Measurements from ENCODE around the gene SCRT2.
"Not testable (repeated sequence)": the region's sequence is repeated elsewhere in the genome, so short reads cannot be mapped to it uniquely, and the experiment has no call there.

Gene SCRT2

DNA sequence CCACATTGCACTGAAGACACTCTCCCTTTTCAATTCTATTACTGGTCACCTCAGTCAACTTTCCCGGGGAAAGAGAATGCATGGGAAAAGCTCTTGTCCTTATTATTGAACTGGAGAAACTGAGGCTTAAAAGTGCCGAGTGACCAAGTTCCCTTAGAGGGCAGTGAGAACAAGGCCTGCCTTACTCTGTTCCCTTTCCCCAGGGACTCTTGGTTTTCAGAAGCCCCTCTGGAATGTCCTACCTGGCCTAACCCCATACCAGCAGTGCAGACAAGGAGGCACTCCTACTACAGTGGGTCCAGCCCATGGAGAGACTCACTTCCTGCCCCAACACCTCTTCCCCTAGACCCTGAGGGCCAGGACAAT is 28.8 kb downstream of the SCRT2 start:
- H3K9me3 Mint-ChIP-seq, result no peaks in the 10 kb centered on the region
- peaks cover 11% of the 10 kb centered on the region for H3K27me3 Mint-ChIP-seq (ENCODE audit: low read depth)
- H3K4me1 Mint-ChIP-seq (ENCODE audit: low read depth), result peaks cover 11% of the 10 kb centered on the region
- H3K27ac Mint-ChIP-seq, result peak overlapping the region; percentile 12
- no peak overlapping the region for H3K4me3 Mint-ChIP-seq
- no peak for DNase-seq (ENCODE audit: low spot score)
- H3K36me3 Mint-ChIP-seq (ENCODE audit: low read depth), result peaks cover 31% of the 10 kb centered on the region

DNA sequence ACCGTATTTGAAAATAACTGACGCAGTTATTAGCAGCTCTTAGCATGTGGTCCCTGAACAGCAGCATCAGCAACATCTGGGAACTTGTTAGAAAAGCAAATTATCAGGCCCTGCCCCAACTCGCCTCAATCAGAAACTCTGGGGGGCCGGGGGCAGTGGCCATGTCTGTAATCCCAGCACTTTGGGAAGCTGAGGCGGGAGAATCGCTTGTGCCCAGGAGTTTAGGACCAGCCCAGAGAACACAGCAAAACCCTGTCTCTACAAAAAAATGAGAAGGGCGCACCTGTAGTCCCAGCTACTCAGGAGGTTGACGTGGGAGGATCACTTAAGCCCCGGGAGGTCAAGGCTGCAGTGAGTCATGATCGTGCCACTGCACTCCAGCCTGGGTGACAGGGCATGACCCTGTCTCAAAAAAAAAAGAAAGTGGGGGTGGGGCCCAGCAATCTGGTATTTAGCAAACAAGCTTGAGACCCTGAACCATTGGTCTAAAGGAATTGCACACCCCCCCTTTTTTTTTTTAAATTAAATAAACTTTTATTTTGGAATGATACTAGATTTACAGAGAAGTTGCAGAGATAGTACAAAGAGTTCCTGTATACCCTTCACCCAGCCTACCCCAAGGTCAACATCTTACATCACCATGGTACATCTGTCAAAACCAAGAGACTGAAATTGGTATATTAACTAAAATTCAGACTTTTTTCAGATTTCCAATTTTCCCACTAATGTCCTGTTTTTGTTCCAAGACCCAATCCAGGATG is 29.3 kb downstream of the SCRT2 start:
- H3K27ac Mint-ChIP-seq, result no peak overlapping the region
- H3K4me3 Mint-ChIP-seq, result no peak overlapping the region
- H3K9me3 Mint-ChIP-seq, result no peaks in the 10 kb centered on the region
- DNase-seq (ENCODE audit: low spot score), result no peak
- peaks cover 31% of the 10 kb centered on the region for H3K36me3 Mint-ChIP-seq (ENCODE audit: low read depth)
- H3K4me1 Mint-ChIP-seq (ENCODE audit: low read depth), result peaks cover 9% of the 10 kb centered on the region
- H3K27me3 Mint-ChIP-seq (ENCODE audit: low read depth), result peaks cover 14% of the 10 kb centered on the region

DNA sequence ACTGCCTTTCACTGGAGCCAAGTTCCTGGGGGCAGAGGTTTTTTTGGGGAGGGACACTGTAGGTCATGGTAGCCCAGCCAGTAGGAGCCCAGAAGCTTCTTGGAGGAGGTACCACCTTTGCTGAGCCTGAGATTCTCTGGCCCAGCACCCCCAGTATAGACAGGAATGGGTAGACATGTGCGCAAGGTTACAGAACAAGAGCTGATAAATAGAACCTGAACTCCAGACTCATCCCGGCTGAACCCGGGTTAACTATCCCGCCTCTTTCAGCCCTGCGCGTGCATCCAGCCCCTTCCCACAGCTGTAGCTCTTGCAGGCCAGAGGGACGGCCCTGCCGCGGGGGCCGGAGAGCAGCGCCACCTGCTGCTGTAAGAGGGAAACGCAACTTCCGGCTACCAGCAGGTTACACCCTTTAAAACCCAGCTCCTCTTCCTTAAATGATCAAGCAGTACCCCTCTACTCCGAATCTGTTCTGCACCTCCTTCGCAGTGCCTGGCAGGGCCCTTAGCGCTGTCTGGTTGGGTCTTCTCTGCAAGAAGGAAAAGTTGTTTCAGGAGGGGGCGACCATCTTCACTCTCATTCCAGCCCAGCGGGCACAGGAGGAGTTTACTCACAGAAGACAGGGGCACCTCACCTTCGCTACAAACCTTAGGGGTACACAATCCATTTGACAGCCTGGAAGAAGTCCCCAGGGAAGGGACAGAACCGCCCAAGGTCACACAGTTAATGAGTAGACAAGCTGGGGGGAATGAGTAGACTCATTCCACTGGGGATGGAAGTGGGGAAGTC is 30.1 kb downstream of the SCRT2 start:
- Mint-ChIP-seq H3K27ac (no peak overlapping the region), H3K9me3 (no peaks in the 10 kb centered on the region), H3K36me3 (ENCODE audit: low read depth) (peaks cover 31% of the 10 kb centered on the region), H3K27me3 (ENCODE audit: low read depth) (peaks cover 17% of the 10 kb centered on the region), H3K4me3 (no peak overlapping the region), H3K4me1 (ENCODE audit: low read depth) (peaks cover 9% of the 10 kb centered on the region)
- peak; percentile 61 for DNase-seq (ENCODE audit: low spot score)

DNA sequence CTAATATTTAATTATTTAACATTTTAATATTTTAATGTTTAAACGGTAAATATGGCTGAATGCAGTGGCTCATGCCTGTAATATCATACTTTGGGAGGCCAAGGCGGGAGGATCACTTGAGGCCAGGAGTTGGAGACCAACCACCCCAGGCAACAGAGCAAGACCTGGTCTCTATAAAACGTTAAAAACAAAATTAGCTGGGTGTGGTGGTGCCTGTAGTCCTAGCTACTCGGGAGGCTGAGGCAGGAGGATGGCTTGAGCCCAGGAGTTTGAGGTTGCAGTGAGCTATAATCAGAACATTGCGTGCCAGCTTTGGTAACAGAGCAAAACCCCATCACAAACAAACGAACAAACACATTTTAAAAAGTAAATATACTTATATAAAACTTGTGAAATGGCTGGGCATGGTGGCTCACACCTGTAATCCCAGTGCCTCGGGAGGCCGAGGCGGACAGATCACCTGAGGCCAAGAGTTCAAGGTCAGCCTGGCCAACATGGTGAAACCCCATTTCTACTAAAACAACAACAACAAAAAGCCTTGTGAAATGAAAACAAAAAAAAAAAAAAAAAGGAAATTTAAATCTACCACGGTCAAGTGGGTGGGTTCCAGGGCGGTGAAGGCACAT is 30.8 kb downstream of the SCRT2 start:
- Mint-ChIP-seq H3K9me3 (no peaks in the 10 kb centered on the region), H3K27me3 (ENCODE audit: low read depth) (peaks cover 17% of the 10 kb centered on the region), H3K4me1 (ENCODE audit: low read depth) (peaks cover 9% of the 10 kb centered on the region), H3K36me3 (ENCODE audit: low read depth) (peaks cover 27% of the 10 kb centered on the region), H3K4me3 (no peak overlapping the region), H3K27ac (no peak overlapping the region)
- DNase-seq (ENCODE audit: low spot score), result no peak

DNA sequence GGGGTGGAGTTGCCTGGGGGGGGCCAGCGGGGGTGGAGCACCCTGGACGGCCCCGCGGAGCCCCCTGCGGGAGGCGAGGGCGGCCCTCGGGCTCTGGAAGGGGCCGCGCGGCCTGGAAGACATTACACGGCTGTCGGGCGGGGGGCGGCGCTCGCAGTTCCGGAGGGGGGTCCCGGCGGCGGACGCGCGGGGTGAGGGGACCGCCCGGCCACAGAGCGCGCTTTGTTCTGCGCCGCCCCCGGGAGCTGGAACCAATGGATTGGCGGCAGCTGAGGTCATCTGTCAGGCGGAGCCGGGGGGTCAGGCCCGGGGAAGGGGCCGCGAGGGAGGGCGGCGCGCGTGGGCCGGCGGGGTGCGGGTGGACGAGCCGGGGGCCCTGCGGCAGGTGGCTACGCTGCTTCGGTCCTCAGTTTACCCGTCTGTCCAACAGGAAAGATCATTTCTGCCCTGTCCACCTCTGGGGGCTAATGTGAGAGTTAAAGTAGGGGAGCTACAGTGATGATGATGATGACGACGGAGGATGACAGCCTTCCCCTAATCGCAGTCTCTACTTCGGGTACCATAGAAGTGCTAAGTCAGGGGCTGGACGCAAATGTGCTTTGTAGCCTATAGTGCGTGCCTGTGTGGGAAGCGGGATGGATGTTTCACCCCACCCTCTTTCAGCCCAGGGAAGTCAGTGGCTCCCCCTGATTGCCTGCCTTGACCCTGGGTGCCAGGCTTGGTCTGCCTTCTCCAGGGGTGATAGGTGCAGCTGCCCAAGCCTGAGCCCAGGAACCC is 33.0 kb downstream of the SCRT2 start:
- Mint-ChIP-seq H3K27ac (no peak overlapping the region), H3K36me3 (ENCODE audit: low read depth) (peaks cover 7% of the 10 kb centered on the region), H3K4me1 (ENCODE audit: low read depth) (peaks cover 6% of the 10 kb centered on the region), H3K4me3 (no peak overlapping the region), H3K9me3 (no peaks in the 10 kb centered on the region), H3K27me3 (ENCODE audit: low read depth) (peaks cover 18% of the 10 kb centered on the region)
- DNase-seq (ENCODE audit: low spot score), result no peak

DNA sequence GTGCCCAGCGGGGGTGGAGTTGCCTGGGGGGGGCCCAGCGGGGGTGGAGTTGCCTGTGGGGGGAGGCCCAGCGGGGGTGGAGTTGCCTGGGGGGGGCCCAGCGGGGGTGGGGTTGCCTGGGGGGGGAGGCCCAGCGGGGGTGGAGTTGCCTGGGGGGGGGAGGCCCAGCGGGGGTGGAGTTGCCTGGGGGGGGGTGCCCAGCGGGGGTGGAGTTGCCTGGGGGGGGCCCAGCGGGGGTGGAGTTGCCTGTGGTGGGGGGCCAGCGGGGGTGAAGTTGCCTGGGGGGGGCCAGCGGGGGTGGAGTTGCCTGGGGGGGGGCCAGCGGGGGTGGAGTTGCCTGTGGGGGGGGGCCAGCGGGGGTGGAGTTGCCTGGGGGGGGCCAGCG is 33.6 kb downstream of the SCRT2 start:
- peaks cover 20% of the 10 kb centered on the region for H3K27me3 Mint-ChIP-seq (ENCODE audit: low read depth)
- H3K9me3 Mint-ChIP-seq; H3K4me1 Mint-ChIP-seq (ENCODE audit: low read depth); H3K4me3 Mint-ChIP-seq; H3K27ac Mint-ChIP-seq; DNase-seq (ENCODE audit: low spot score); H3K36me3 Mint-ChIP-seq (ENCODE audit: low read depth): not testable (repeated sequence)

DNA sequence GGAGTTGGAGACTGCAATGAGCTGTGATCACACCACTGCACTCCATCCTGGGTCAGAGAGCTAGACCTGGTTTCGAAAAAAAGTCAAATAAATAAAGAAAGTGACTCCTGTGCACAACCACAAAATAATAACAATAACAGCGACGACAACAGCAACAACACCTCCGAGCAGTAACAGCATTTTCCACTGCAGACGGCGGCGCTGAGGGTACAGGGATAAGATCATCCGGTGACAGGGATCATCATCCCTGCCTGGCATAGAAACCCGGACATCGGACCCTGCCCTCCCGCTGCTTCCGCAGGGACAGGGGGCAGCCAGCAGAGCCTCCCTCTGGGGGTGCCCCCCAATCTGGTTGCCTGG is 34.1 kb downstream of the SCRT2 start:
- no peak overlapping the region for H3K4me3 Mint-ChIP-seq
- no peak overlapping the region for H3K27ac Mint-ChIP-seq

DNA sequence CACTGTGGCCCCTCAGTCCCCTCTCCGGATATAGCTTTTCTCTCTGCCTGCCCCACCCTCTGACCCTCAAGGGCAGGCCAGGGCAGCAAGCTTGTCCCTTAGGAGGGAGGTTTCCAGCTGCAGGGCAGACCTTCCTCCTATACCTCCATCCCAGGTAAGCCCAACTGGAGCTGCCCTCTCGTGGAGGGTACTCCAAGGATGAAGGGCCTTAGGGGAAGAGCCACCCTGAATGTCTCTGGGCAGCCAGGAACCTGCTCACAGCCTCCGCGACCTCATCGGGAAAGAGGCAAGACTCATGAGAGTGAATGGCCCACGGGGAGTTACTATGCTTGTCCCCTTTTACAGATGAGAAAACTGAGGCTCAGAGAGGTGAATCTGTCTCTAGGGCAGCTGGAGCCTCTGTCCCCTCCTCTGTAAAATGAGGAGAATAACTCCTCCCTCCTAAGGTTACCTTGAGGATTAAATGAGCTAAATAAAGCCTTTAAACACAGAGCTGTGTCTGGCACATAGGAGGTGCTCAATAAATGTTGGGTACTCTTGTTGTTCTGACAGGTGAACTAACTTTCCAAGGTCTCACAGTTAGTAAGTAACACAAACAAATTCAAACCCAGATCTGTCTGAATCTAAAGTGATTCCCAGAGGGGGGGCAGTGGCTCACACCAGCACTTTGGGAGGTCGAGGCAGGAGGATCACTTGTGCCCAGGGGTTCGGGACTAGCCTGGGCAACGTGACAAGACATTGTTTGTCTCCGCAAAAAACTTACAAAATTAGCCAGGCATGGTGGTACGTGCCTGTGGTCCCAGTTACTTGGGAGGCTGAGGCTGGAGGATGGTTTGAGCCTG is 34.7 kb downstream of the SCRT2 start:
- H3K4me1 Mint-ChIP-seq (ENCODE audit: low read depth), result peaks cover 6% of the 10 kb centered on the region
- no peak overlapping the region for H3K4me3 Mint-ChIP-seq
- no peak overlapping the region for H3K27ac Mint-ChIP-seq
- no peaks in the 10 kb centered on the region for H3K9me3 Mint-ChIP-seq
- peaks cover 23% of the 10 kb centered on the region for H3K27me3 Mint-ChIP-seq (ENCODE audit: low read depth)
- H3K36me3 Mint-ChIP-seq (ENCODE audit: low read depth), result no peaks in the 10 kb centered on the region
- DNase-seq (ENCODE audit: low spot score), result no peak

More for the DNA sequence above, 34.1 kb downstream of the SCRT2 start:
- Mint-ChIP-seq H3K36me3 (ENCODE audit: low read depth) (no peaks in the 10 kb centered on the region), H3K27me3 (ENCODE audit: low read depth) (peaks cover 20% of the 10 kb centered on the region), H3K4me1 (ENCODE audit: low read depth) (peaks cover 6% of the 10 kb centered on the region), H3K9me3 (no peaks in the 10 kb centered on the region)
- DNase-seq (ENCODE audit: low spot score), result no peak

DNA sequence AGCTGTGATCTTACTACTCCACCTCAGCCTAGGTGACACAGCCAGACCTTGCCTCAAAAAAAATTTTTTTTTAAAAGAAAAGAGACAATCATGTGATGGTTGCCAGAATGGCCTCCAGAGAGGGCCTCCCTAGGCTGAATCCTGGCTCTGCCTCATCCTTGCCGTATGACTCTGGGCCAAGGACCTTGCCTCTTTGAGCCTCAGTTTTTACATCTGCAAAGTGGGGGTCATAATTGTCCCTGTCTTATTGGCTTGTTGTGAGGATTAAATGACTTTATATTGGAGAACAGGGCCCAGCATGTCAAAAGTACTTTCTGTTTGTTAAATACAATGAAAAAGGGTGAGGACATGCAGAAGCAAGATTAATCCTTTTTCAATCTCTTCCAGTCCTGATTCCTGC is 37.0 kb downstream of the SCRT2 start:
- peaks cover 1% of the 10 kb centered on the region for H3K4me1 Mint-ChIP-seq (ENCODE audit: low read depth)
- H3K36me3 Mint-ChIP-seq (ENCODE audit: low read depth), result no peaks in the 10 kb centered on the region
- H3K4me3 Mint-ChIP-seq, result no peak overlapping the region
- no peaks in the 10 kb centered on the region for H3K9me3 Mint-ChIP-seq
- DNase-seq (ENCODE audit: low spot score), result no peak
- H3K27ac Mint-ChIP-seq, result no peak overlapping the region
- peaks cover 22% of the 10 kb centered on the region for H3K27me3 Mint-ChIP-seq (ENCODE audit: low read depth)

DNA sequence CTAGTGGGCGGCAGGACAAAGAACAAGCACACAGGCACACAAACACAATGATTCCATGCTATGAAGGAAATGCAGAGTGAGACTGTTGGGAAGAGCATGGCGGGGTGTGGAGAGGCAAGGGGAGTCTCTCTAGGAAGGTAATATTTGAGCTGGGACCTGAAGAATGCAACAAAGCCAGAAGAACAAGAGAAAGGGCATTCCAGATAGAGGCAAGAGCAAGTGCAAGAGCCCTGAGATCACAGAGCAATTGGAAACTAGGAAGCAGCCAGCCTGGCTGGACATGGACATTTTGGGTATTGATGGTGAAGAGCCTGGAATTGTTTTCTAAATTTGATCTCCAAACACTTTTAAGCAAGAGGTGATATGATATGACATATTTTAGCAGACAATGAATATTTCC is 38.0 kb downstream of the SCRT2 start:
- Mint-ChIP-seq H3K36me3 (ENCODE audit: low read depth) (no peaks in the 10 kb centered on the region), H3K4me1 (ENCODE audit: low read depth) (peaks cover 1% of the 10 kb centered on the region), H3K27me3 (ENCODE audit: low read depth) (peaks cover 13% of the 10 kb centered on the region), H3K27ac (no peak overlapping the region), H3K4me3 (no peak overlapping the region), H3K9me3 (no peaks in the 10 kb centered on the region)
- no peak for DNase-seq (ENCODE audit: low spot score)

DNA sequence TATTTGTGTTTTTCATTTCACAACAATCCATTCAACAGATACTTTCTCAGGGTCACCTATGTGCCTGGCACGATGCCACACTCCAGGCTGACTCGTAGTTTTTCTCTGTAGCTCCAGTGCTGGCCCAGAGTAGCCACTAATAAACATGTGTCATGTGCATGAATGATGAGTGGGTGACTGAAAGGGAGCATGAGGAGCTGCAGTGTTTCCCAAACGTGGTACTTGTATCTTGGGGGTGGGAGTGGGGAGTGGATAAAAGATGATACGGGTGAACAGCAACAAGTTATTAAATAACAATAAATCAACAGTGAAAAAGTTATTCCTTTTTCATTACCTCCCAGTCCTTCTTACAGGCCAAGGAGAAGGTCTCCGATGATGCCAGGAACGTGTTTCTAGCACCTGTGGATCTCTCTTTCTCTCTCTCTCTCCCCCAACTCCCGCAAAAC is 39.7 kb downstream of the SCRT2 start:
- Mint-ChIP-seq H3K27me3 (ENCODE audit: low read depth) (peaks cover 10% of the 10 kb centered on the region), H3K9me3 (no peaks in the 10 kb centered on the region), H3K27ac (no peak overlapping the region), H3K4me1 (ENCODE audit: low read depth) (no peaks in the 10 kb centered on the region), H3K4me3 (no peak overlapping the region), H3K36me3 (ENCODE audit: low read depth) (no peaks in the 10 kb centered on the region)
- no peak for DNase-seq (ENCODE audit: low spot score)

DNA sequence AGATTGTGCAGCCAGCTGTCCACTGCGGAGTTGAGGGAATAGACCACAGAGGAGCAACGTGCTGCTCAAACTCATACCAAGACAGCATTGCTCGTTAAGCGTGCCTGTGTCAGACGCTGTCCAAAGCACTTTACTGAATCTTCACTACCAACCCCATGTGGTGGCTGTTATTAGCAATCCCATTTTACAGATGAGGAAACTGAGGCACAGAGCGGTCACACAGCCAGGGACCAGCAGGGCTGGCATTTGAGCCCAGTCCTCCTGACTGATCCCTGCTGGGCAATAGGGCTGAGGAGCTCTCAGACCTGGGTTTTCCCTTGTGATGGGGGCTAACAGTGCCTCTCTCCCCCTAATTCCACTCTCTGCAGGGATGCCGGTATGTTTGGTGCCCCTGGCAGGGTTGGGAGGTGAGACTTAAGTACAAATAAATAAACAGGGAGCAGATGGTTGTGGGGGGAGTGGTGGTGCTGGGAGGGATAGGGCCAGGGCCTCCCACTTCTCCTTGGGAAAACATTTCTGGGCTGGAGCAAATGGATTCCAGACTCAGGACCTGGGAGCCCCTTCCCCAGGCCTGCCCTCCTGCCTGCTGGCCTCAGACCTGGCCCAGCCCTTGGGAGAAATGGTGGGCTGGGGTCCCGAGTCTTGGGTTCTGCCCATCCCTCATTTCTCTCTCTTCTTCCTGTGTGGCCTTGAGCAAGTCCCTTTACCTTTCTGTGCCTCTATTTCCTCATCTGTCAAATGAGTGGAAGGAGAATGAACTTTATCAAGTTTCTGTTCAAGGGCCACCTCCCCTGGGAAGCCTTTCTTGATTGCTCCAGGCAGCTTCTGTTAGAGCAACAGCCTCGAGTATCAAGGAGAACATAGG is 40.3 kb downstream of the SCRT2 start:
- peaks cover 10% of the 10 kb centered on the region for H3K27me3 Mint-ChIP-seq (ENCODE audit: low read depth)
- H3K4me3 Mint-ChIP-seq, result no peak overlapping the region
- no peak for DNase-seq (ENCODE audit: low spot score)
- no peaks in the 10 kb centered on the region for H3K4me1 Mint-ChIP-seq (ENCODE audit: low read depth)
- H3K36me3 Mint-ChIP-seq (ENCODE audit: low read depth), result no peaks in the 10 kb centered on the region
- H3K9me3 Mint-ChIP-seq, result no peaks in the 10 kb centered on the region
- H3K27ac Mint-ChIP-seq, result no peak overlapping the region
